IMR-90 (cell line): ENCODE data around the gene CNTFR. TPM values are rescaled to one million over a fixed set of nuclear protein-coding genes. Genes with fewer than 3 reads are reported as not detected.

Source experiments
- ATAC-seq: fragments of 200-7000 bp; cut with Tn5 transposase; 2 replicates; pipeline ENCODE4 v1.9.1; 2020; ENCODE audit warnings: low read depth, mild to moderate bottlenecking, moderate library complexity
- BruUV-seq: library from RNA; stranded (reverse); fragments of 400-500 nt; replicated peaks from 2 replicates; lab custom pipeline; 2021; lab: Mats Ljungman, UMichigan
- CTCF ChIA-PET: fragments of 300-600 bp; formaldehyde crosslinking; extraction: SDS; loops from one replicate; lab custom pipeline; 2021; ENCODE audit warnings: antibody characterized with exemption; lab: Yijun Ruan, JAX
- POLR2A ChIA-PET: fragments of 300-600 bp; sonication (Branson Sonifier 250); formaldehyde crosslinking; loops from one replicate; lab custom pipeline; 2022; ENCODE audit warnings: antibody characterized with exemption; ENCODE audit not compliant: unreplicated experiment; lab: Charles Lee
- DNase-seq: peaks from one replicate; pipeline ENCODE4 v3.0.0; 2013
- H2AFZ ChIP-seq: replicated peaks from 2 replicates; pipeline ENCODE3; 2013; ENCODE audit warnings: low read length, mild to moderate bottlenecking; ENCODE audit not compliant: poor library complexity
- H2AK5ac ChIP-seq: 2 replicates; pipeline ENCODE4 v1.6.1; 2013; ENCODE audit warnings: low read depth, low read length, inconsistent platforms
- H2AK9ac ChIP-seq: replicated peaks from 2 replicates; pipeline ENCODE3; 2013; ENCODE audit warnings: mild to moderate bottlenecking, low read depth, low read length, moderate library complexity; ENCODE audit not compliant: poor library complexity
- H2BK120ac ChIP-seq: 2 replicates; pipeline ENCODE4 v1.6.1; 2013; ENCODE audit warnings: low read depth, low read length, inconsistent platforms
- H2BK15ac ChIP-seq: 3 replicates; pipeline ENCODE4 v1.6.1; 2013; ENCODE audit warnings: low read depth, low read length, inconsistent platforms
- H2BK20ac ChIP-seq: 2 replicates; pipeline ENCODE4 v1.6.1; 2013; ENCODE audit warnings: low read depth, mild to moderate bottlenecking, inconsistent platforms, low read length, moderate library complexity
- H2BK5ac ChIP-seq: 2 replicates; pipeline ENCODE4 v1.6.1; 2013; ENCODE audit warnings: mild to moderate bottlenecking, low read depth, low read length, inconsistent platforms; ENCODE audit not compliant: poor library complexity, severe bottlenecking
- H3K14ac ChIP-seq: replicated peaks from 2 replicates; pipeline ENCODE4 v1.6.1; 2013; ENCODE audit warnings: low read depth, low read length, inconsistent platforms
- H3K18ac ChIP-seq: 2 replicates; pipeline ENCODE4 v1.6.1; 2013; ENCODE audit warnings: low read depth, low read length, control low read depth
- H3K23ac ChIP-seq: 2 replicates; pipeline ENCODE4 v1.6.1; 2013; ENCODE audit warnings: low read depth, low read length, inconsistent platforms
- H3K27ac ChIP-seq: 2 replicates; pipeline ENCODE4 v1.5.1; 2013; ENCODE audit warnings: mild to moderate bottlenecking, control low read depth, low read length; ENCODE audit not compliant: insufficient read depth
- H3K27me3 ChIP-seq: 2 replicates; pipeline ENCODE4 v1.6.1; 2013; ENCODE audit warnings: low read length; ENCODE audit not compliant: control insufficient read depth, insufficient read depth
- H3K36me3 ChIP-seq: 2 replicates; pipeline ENCODE4 v1.6.1; 2013; ENCODE audit warnings: low read length, mixed read lengths; ENCODE audit not compliant: control insufficient read depth, insufficient read depth
- H3K4ac ChIP-seq: 2 replicates; pipeline ENCODE4 v1.6.1; 2013; ENCODE audit warnings: low read depth, low read length, inconsistent platforms
- H3K4me1 ChIP-seq: 2 replicates; pipeline ENCODE4 v1.6.1; 2013; ENCODE audit warnings: low read length, mixed read lengths; ENCODE audit not compliant: control insufficient read depth, insufficient read depth
- H3K4me2 ChIP-seq: 2 replicates; pipeline ENCODE4 v1.6.1; 2013; ENCODE audit warnings: low read depth, mild to moderate bottlenecking, control low read depth, low read length, moderate library complexity
- H3K4me3 ChIP-seq: 2 replicates; pipeline ENCODE4 v1.5.1; 2013; ENCODE audit warnings: low read depth, mild to moderate bottlenecking, control low read depth, low read length, moderate library complexity; ENCODE audit not compliant: insufficient read depth
- H3K56ac ChIP-seq: 2 replicates; pipeline ENCODE4 v1.6.1; 2013; ENCODE audit warnings: low read length, inconsistent platforms; ENCODE audit not compliant: insufficient read depth; ENCODE audit errors: extremely low read depth
- H3K79me1 ChIP-seq, 2 experiments: 2 replicates each; pipeline ENCODE4 v1.6.1; 2013; ENCODE audit warnings: low read length in 2 of 2, inconsistent platforms in 1 of 2, low read depth in 1 of 2
- H3K9ac ChIP-seq: 2 replicates; pipeline ENCODE4 v1.6.1; 2013; ENCODE audit warnings: low read depth, low read length, control low read depth
- H3K9me1 ChIP-seq: 2 replicates; pipeline ENCODE4 v1.6.1; 2013; ENCODE audit warnings: low read length, inconsistent platforms; ENCODE audit not compliant: insufficient read depth
- H3K9me3 ChIP-seq: 2 replicates; pipeline ENCODE4 v1.6.1; 2013; ENCODE audit warnings: low read length; ENCODE audit not compliant: control insufficient read depth, insufficient read depth
- H4K20me1 ChIP-seq: 2 replicates; pipeline ENCODE4 v1.6.1; 2013; ENCODE audit warnings: low read length, inconsistent platforms; ENCODE audit not compliant: insufficient read depth
- H4K5ac ChIP-seq: 2 replicates; pipeline ENCODE4 v1.6.1; 2013; ENCODE audit warnings: mild to moderate bottlenecking, low read depth, low read length, control low read depth
- H4K8ac ChIP-seq, 2 experiments: 2 replicates each; pipeline ENCODE4 v1.6.1; 2013; ENCODE audit warnings: low read depth in 2 of 2, low read length in 2 of 2, control low read depth in 1 of 2, inconsistent platforms in 1 of 2
- H4K91ac ChIP-seq: 2 replicates; pipeline ENCODE4 v1.6.1; 2013; ENCODE audit warnings: low read depth, low read length, inconsistent platforms; ENCODE audit not compliant: insufficient read depth
- MAZ ChIP-seq: IDR thresholded peaks from 2 replicates; pipeline ENCODE4 v1.6.1; 2012; ENCODE audit warnings: low read depth, mild to moderate bottlenecking, low read length, improper control_type of control experiment, moderate library complexity, borderline replicate concordance
- MXI1 ChIP-seq: IDR thresholded peaks from 2 replicates; pipeline ENCODE4 v1.6.1; 2012; ENCODE audit warnings: low read depth, mild to moderate bottlenecking, low read length, moderate library complexity, borderline replicate concordance
- POLR2A ChIP-seq: IDR thresholded peaks from 2 replicates; pipeline ENCODE4 v1.6.1; 2012; ENCODE audit warnings: mild to moderate bottlenecking, low read depth, low read length
- WGBS, 2 experiments: methylation state at CpG; one replicate each; pipeline versions ENCODE4 v1.1.5 to v1.1.7; 2013; ENCODE audit warnings: missing lambda C conversion rate in 2 of 2; ENCODE audit not compliant: insufficient read length in 1 of 2; ENCODE audit errors: extremely low coverage in 2 of 2; 5-methylcytosine and 5-hydroxymethylcytosine counted together
- dilution Hi-C: fragments of 300-500 bp; cut with HindIII; formaldehyde crosslinking; loops from one replicate; pipeline ENCODE4 v1.14.3; 2018; ENCODE audit warnings: low sequenced_read_pairs; ENCODE audit not compliant: unreplicated experiment
- in situ Hi-C: fragments of 300-500 bp; cut with MboI; formaldehyde crosslinking; loops from 3 replicates; pipeline ENCODE4 v1.14.3; 2019; ENCODE audit warnings: low sequenced_read_pairs, inconsistent platforms, mixed read lengths
- intact Hi-C: fragments of 100-400 bp; cut with micrococcal nuclease; formaldehyde crosslinking; loops from 2 replicates; pipeline ENCODE4 v1.10.0; 2022
- polyA plus RNA-seq, 3 experiments: library from polyadenylated mRNA; depleted of rRNA; stranded (reverse); fragments of >200 nt; gene quantifications; 2 replicates each; pipeline ENCODE4 v1.2.3, GENCODE V29; 2012; ENCODE audit warnings: low replicate concordance in 1 of 3
- total RNA-seq: library from RNA; depleted of rRNA; stranded (reverse); fragments of >200 nt; gene quantifications from 2 replicates; pipeline ENCODE4 v1.2.3, GENCODE V29; 2012

Gene CNTFR
- total and polyA plus RNA-seq, 2 of the 4 experiments (the other 2 are of a cell fraction), result not detected

- Histone ChIP-seq H3K79me1 (peaks cover 8 to 18% of the 10 kb centered on the region in 2 experiments), H3K27me3 (no peaks in the 10 kb centered on the region), H3K9me1 (peaks cover 12% of the 10 kb centered on the region), H4K91ac (peak within 1 kb of the TSS; percentile 78), H2AK5ac (peak within 1 kb of the TSS; percentile 75), H3K4me1 (peaks cover 6% of the 10 kb centered on the region; the same call in 1 of the 2 replicates), H2BK20ac (no peak within 1 kb of the TSS), H3K18ac (peak within 1 kb of the TSS; percentile 65), H3K4me3 (peak within 1 kb of the TSS; percentile 69), H3K14ac (peak within 1 kb of the TSS; percentile 98), H2AFZ (peak within 1 kb of the TSS; percentile 97), H3K27ac (peak within 1 kb of the TSS; percentile 74), H3K4ac (peak within 1 kb of the TSS; percentile 94), H2BK120ac (0 out of 2 replicates have a peak within 1 kb of the TSS, but pooled peaks have one; percentile 44), H3K9me3 (no peaks in the 10 kb centered on the region), H4K20me1 (no peaks in the 10 kb centered on the region), H4K5ac (peak within 1 kb of the TSS; percentile 74), H3K9ac (peak within 1 kb of the TSS; percentile 92), H2BK5ac (peak within 1 kb of the TSS; percentile 66), H3K4me2 (peak within 1 kb of the TSS; percentile 89), H3K56ac (peak within 1 kb of the TSS; percentile 80; the same call in 1 of the 2 replicates), H3K23ac (peak within 1 kb of the TSS; percentile 90), H4K8ac (peak within 1 kb of the TSS; percentile 92 to 99), H2BK15ac (no peak within 1 kb of the TSS), H3K36me3 (peaks cover 15% of the 10 kb centered on the region), H2AK9ac (peak within 1 kb of the TSS; percentile 90)
- peak; percentile 78 for DNase-seq
- intact Hi-C loops (loop anchor here (1.0 kb wide), 2 partner anchors 22 to 90 kb away; no protein-coding TSS in a partner anchor), in situ Hi-C loops (no loop called here), dilution Hi-C loops (no loop called here)
- peak; percentile 76; the same call in 1 of the 2 replicates for TF ChIP-seq MAZ
- peak; percentile 72 for TF ChIP-seq POLR2A
- TF ChIP-seq MXI1, result no peak
- no TSS peak for BruUV-seq
- POLR2A ChIA-PET, result no interaction called here
- ATAC-seq, result peak; percentile 99
- WGBS, 2 experiments, result 1% methylated on average over 38 of the region's 77 CpGs; no CpG with 5 or more reads in 1 of the 2 experiments
- CTCF ChIA-PET, result interaction anchor here (0.9 to 1.1 kb wide), 2 partner anchors 22 to 208 kb away, joined by 3 read pairs; no protein-coding TSS in a partner anchor
These were observed 22.6 kb upstream of the CNTFR start, which contains the start of gene RPP25L for GRCh38 chr9:34611811-34612787. TSS of gene RPP25L (minus strand) at chr9:34612097. CDS start at chr9:34611296, 801 bp downstream.
